ENCODE data around the gene RIMKLB. TPM values are rescaled to one million over a fixed set of nuclear protein-coding genes. Genes with fewer than 3 reads are reported as not detected.

The RIMKLB gene
- total and polyA plus RNA-seq, 2 of the 4 experiments (the other 2 are of a cell fraction), result 12.5 to 18.8 TPM

DNA sequence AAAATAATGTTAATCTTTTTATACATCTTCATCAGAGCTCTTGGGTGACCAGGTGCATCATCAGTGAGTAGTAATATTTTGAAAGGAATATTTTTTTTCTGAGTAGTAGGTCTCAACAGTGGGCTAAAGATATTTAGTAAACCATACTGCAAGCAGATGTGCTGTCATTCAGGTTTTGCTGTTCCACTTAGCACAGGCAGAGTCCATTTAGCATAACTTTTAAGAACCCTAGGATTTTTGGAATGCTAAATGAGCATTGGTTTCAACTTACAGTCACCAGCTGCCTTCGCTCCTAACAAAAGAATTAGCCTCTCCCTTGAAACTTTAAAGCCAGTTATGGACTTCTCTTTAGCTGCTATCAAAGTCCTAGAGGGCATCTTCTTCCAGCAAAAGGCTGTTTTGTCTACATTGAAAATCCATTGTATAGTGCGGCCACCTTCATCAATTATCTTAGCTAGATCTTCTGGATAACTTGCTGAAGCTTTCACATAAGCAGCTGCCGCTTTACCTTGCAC, 24.6 kb downstream of the RIMKLB start:
- Histone ChIP-seq H2BK120ac (ENCODE audit: low read depth, low read length) (no peak overlapping the region), H3K18ac (ENCODE audit: low read depth, low read length) (no peak overlapping the region), H3K79me1 (ENCODE audit: low read depth in 1 of 2, low read length in 2 of 2) (peaks cover 9 to 11% of the 10 kb centered on the region in 2 experiments; a peak in 2 of 4 replicates), H2AFZ (replicated peaks; ENCODE audit: low read length, poor library complexity) (no peak overlapping the region), H2AK9ac (replicated peaks; ENCODE audit: low read depth, low read length, poor library complexity) (no peak overlapping the region), H3K4me1 (ENCODE audit: control insufficient read depth, insufficient read depth, low read length) (no peaks in the 10 kb centered on the region), H3K4me2 (ENCODE audit: low read depth, low read length) (no peak overlapping the region), H4K5ac (ENCODE audit: low read depth, low read length) (no peak overlapping the region), H4K20me1 (ENCODE audit: insufficient read depth, low read length) (no peaks in the 10 kb centered on the region; the same call in 1 of the 2 replicates), H3K9me3 (ENCODE audit: control insufficient read depth, insufficient read depth, low read length) (no peaks in the 10 kb centered on the region), H4K91ac (ENCODE audit: insufficient read depth, low read depth, low read length) (no peak overlapping the region), H3K14ac (replicated peaks; ENCODE audit: low read depth, low read length) (no peak overlapping the region), H3K9me1 (ENCODE audit: insufficient read depth, low read length) (peaks cover 2% of the 10 kb centered on the region; the same call in 1 of the 2 replicates), H3K36me3 (ENCODE audit: control insufficient read depth, insufficient read depth, low read length) (peaks cover 1% of the 10 kb centered on the region; the same call in 1 of the 2 replicates), H2AK5ac (ENCODE audit: low read depth, low read length) (no peak overlapping the region), H3K27ac (ENCODE audit: insufficient read depth, low read length) (no peak overlapping the region), H3K23ac (ENCODE audit: low read depth, low read length) (no peak overlapping the region), H3K4ac (ENCODE audit: low read depth, low read length) (no peak overlapping the region), H4K8ac (ENCODE audit: low read depth in 2 of 2, low read length in 2 of 2) (no peak overlapping the region), H3K4me3 (ENCODE audit: insufficient read depth, low read depth, low read length) (no peak overlapping the region), H3K27me3 (ENCODE audit: control insufficient read depth, insufficient read depth, low read length) (no peaks in the 10 kb centered on the region), H2BK5ac (ENCODE audit: low read depth, low read length, poor library complexity, severe bottlenecking) (no peak overlapping the region), H2BK15ac (ENCODE audit: low read depth, low read length) (no peak overlapping the region), H3K56ac (ENCODE audit: extremely low read depth, insufficient read depth, low read length) (no peak overlapping the region), H3K9ac (ENCODE audit: low read depth, low read length) (no peak overlapping the region), H2BK20ac (ENCODE audit: low read depth, low read length) (no peak overlapping the region)
- 100% methylated on average over 1 of the region's 3 CpGs; no CpG with 5 or more reads in 1 of the 2 experiments for WGBS, 2 experiments (ENCODE audit: extremely low coverage in 2 of 2, insufficient read length in 1 of 2)
- dilution Hi-C loops (cut with HindIII; ENCODE audit: low sequenced_read_pairs, unreplicated experiment), result no loop called here
- no TSS peak for BruUV-seq (replicated peaks)
- DNase-seq, result no peak
- TF ChIP-seq RCOR1 (IDR thresholded peaks at IDR 0.05; ENCODE audit: insufficient replicate concordance, low read length) (no peak), FOS (IDR thresholded peaks at IDR 0.05; ENCODE audit: low read depth, low read length) (no peak), RAD21 (IDR thresholded peaks at IDR 0.05; ENCODE audit: low read length) (no peak), SMC3 (IDR thresholded peaks at IDR 0.05; ENCODE audit: low read depth, low read length) (no peak), BHLHE40 (IDR thresholded peaks at IDR 0.05; ENCODE audit: low read depth, low read length) (no peak), CHD1 (IDR thresholded peaks at IDR 0.05; ENCODE audit: low read depth, low read length) (no peak), RFX5 (IDR thresholded peaks at IDR 0.05; ENCODE audit: low read depth, low read length) (no peak), CEBPB (IDR thresholded peaks at IDR 0.05; ENCODE audit: low read depth, low read length) (no peak), MAZ (IDR thresholded peaks at IDR 0.05; ENCODE audit: borderline replicate concordance, low read depth, low read length) (no peak)
- TF ChIP-seq, protein P1, sequence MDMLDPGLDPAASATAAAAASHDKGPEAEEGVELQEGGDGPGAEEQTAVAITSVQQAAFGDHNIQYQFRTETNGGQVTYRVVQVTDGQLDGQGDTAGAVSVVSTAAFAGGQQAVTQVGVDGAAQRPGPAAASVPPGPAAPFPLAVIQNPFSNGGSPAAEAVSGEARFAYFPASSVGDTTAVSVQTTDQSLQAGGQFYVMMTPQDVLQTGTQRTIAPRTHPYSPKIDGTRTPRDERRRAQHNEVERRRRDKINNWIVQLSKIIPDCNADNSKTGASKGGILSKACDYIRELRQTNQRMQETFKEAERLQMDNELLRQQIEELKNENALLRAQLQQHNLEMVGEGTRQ (IDR thresholded peaks at IDR 0.05; ENCODE audit: low read depth, low read length), result no peak
- TF ChIP-seq, protein P2, sequence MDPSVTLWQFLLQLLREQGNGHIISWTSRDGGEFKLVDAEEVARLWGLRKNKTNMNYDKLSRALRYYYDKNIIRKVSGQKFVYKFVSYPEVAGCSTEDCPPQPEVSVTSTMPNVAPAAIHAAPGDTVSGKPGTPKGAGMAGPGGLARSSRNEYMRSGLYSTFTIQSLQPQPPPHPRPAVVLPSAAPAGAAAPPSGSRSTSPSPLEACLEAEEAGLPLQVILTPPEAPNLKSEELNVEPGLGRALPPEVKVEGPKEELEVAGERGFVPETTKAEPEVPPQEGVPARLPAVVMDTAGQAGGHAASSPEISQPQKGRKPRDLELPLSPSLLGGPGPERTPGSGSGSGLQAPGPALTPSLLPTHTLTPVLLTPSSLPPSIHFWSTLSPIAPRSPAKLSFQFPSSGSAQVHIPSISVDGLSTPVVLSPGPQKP (IDR thresholded peaks at IDR 0.05; ENCODE audit: borderline replicate concordance, low read depth, low read length), result no peak
- in situ Hi-C loops (cut with MboI; ENCODE audit: low sequenced_read_pairs), result no loop called here
- intact Hi-C loops (cut with micrococcal nuclease), result no loop called here
- CTCF ChIA-PET, result no interaction called here
- no peak for ATAC-seq (ENCODE audit: low read depth)
- POLR2A ChIA-PET (ENCODE audit: unreplicated experiment), result no interaction called here
